ENCODE results near the gene UNC45B. TPM values are rescaled to one million over a fixed set of nuclear protein-coding genes. Genes with fewer than 3 reads are reported as not detected.

Gene UNC45B
- total and polyA plus RNA-seq, 2 of the 13 experiments (the other 11 are each of a cell fraction or from before 2014, with no cell fraction given): 0.01 TPM; not detected in 1

- TF ChIP-seq ZSCAN5A (CRISPR knock-in tag; IDR thresholded peaks at IDR 0.05; ENCODE audit: borderline replicate concordance) (0 out of 2 replicates have a peak, but pooled peaks have one; percentile 84), ZNF773 (CRISPR knock-in tag; IDR thresholded peaks at IDR 0.05; ENCODE audit: borderline replicate concordance) (no peak), TCF7 (IDR thresholded peaks at IDR 0.05; ENCODE audit: low read depth) (no peak), PCBP1 (IDR thresholded peaks at IDR 0.05; ENCODE audit: borderline replicate concordance, low read depth, low read length) (0 out of 2 replicates have a peak, but pooled peaks have one; percentile 35), MXD1 (CRISPR knock-in tag; IDR thresholded peaks at IDR 0.05) (peak; percentile 100), ZNF512B (CRISPR knock-in tag; IDR thresholded peaks at IDR 0.05; ENCODE audit: borderline replicate concordance) (peak; percentile 68; the same call in 1 of the 2 replicates), RBM22 (optimal IDR thresholded peaks at IDR 0.05; ENCODE audit: low read length) (peak; percentile 60), IKZF5 (CRISPR knock-in tag; IDR thresholded peaks at IDR 0.05) (peak; percentile 41), ZNF576 (CRISPR knock-in tag; IDR thresholded peaks at IDR 0.05) (peak; percentile 68; the same call in 1 of the 2 replicates), RERE (CRISPR knock-in tag; IDR thresholded peaks at IDR 0.05; ENCODE audit: low read depth) (peak; percentile 26; the same call in 1 of the 2 replicates), POLR2G (IDR thresholded peaks at IDR 0.05; ENCODE audit: low read depth, low read length) (peak; percentile 85; the same call in 1 of the 2 replicates), U2AF2 (IDR thresholded peaks at IDR 0.05; ENCODE audit: low read depth, low read length) (no peak), CREBL2 (CRISPR knock-in tag; IDR thresholded peaks at IDR 0.05; ENCODE audit: borderline replicate concordance) (0 out of 2 replicates have a peak, but pooled peaks have one; percentile 68), TBX2 (CRISPR knock-in tag; IDR thresholded peaks at IDR 0.05; ENCODE audit: borderline replicate concordance) (peak; percentile 87), FOXK2 (IDR thresholded peaks at IDR 0.05) (no peak)
Measured at GRCh38 chr17:35141681-35142466, 5.7 kb upstream of the UNC45B start, which contains the start of gene NLE1 (continued).
